ENCODE results near the gene APOA5.

Gene APOA5

GRCh38 chr11:116794851-116795250 lies 3.2 kb upstream of the APOA5 start:
- no peaks in the 10 kb centered on the region for H3K36me3 ChIP-seq (ENCODE audit: insufficient read depth, low read length)
- DNase-seq (ENCODE audit: low read depth, low spot score): no peak
- H3K9ac ChIP-seq (ENCODE audit: insufficient read length): no peak overlapping the region
- H3K4me3 ChIP-seq: no peak overlapping the region
- TF ChIP-seq FOXP2 (optimal IDR thresholded peaks at IDR 0.05; ENCODE audit: control extremely low read depth, extremely low read length, insufficient read depth) (no peak), POLR2AphosphoS5 (IDR thresholded peaks at IDR 0.05; ENCODE audit: borderline replicate concordance, low read depth, low read length) (no peak), EZH2 (IDR thresholded peaks at IDR 0.05) (no peak)
- no peaks in the 10 kb centered on the region for H3K9me3 ChIP-seq (ENCODE audit: low read depth, low read length)
- no peak overlapping the region for H3K27ac ChIP-seq

- no peak overlapping the region for H3K4me3 ChIP-seq
- H3K9me3 ChIP-seq (ENCODE audit: low read depth, low read length): no peaks in the 10 kb centered on the region
- no peak for DNase-seq (ENCODE audit: low read depth, low spot score)
- no peaks in the 10 kb centered on the region for H3K36me3 ChIP-seq (ENCODE audit: insufficient read depth, low read length)
- H3K27ac ChIP-seq: no peak overlapping the region
- no peak overlapping the region for H3K9ac ChIP-seq (ENCODE audit: insufficient read length)
- TF ChIP-seq FOXP2 (optimal IDR thresholded peaks at IDR 0.05; ENCODE audit: control extremely low read depth, extremely low read length, insufficient read depth) (no peak), POLR2AphosphoS5 (IDR thresholded peaks at IDR 0.05; ENCODE audit: borderline replicate concordance, low read depth, low read length) (no peak), EZH2 (IDR thresholded peaks at IDR 0.05) (no peak)
Measured at GRCh38 chr11:116793772-116794097, 2.1 kb upstream of the APOA5 start.

GRCh38 chr11:116792869-116793771 lies 1.4 kb upstream of the APOA5 start:
- H3K9ac ChIP-seq (ENCODE audit: insufficient read length): no peak overlapping the region
- DNase-seq (ENCODE audit: low read depth, low spot score): no peak
- H3K4me3 ChIP-seq: no peak overlapping the region
- no peaks in the 10 kb centered on the region for H3K9me3 ChIP-seq (ENCODE audit: low read depth, low read length)
- TF ChIP-seq FOXP2 (optimal IDR thresholded peaks at IDR 0.05; ENCODE audit: control extremely low read depth, extremely low read length, insufficient read depth) (no peak), EZH2 (IDR thresholded peaks at IDR 0.05) (no peak), POLR2AphosphoS5 (IDR thresholded peaks at IDR 0.05; ENCODE audit: borderline replicate concordance, low read depth, low read length) (no peak)
- H3K27ac ChIP-seq: no peak overlapping the region
- H3K36me3 ChIP-seq (ENCODE audit: insufficient read depth, low read length): no peaks in the 10 kb centered on the region

- TF ChIP-seq FOXP2 (optimal IDR thresholded peaks at IDR 0.05; ENCODE audit: control extremely low read depth, extremely low read length, insufficient read depth): no peak
- no peak for TF ChIP-seq EZH2 (IDR thresholded peaks at IDR 0.05)
- no peak for TF ChIP-seq POLR2AphosphoS5 (IDR thresholded peaks at IDR 0.05; ENCODE audit: borderline replicate concordance, low read depth, low read length)
- DNase-seq (ENCODE audit: low read depth, low spot score): no peak
- H3K27ac ChIP-seq: no peak overlapping the region
- H3K9me3 ChIP-seq (ENCODE audit: low read depth, low read length): no peaks in the 10 kb centered on the region
- H3K9ac ChIP-seq (ENCODE audit: insufficient read length): no peak overlapping the region
- H3K36me3 ChIP-seq (ENCODE audit: insufficient read depth, low read length): no peaks in the 10 kb centered on the region
- H3K4me3 ChIP-seq: no peak overlapping the region
Measured at GRCh38 chr11:116792144-116792868, 627 bp upstream of the APOA5 start.

GRCh38 chr11:116791002-116791812 lies 472 bp downstream of the APOA5 start:
- H3K36me3 ChIP-seq (ENCODE audit: insufficient read depth, low read length): peaks cover 8% of the 10 kb centered on the region
- no peak for DNase-seq (ENCODE audit: low read depth, low spot score)
- H3K4me3 ChIP-seq: peak overlapping the region; percentile 24
- no peak overlapping the region for H3K27ac ChIP-seq
- no peak overlapping the region for H3K9ac ChIP-seq (ENCODE audit: insufficient read length)
- TF ChIP-seq POLR2AphosphoS5 (IDR thresholded peaks at IDR 0.05; ENCODE audit: borderline replicate concordance, low read depth, low read length) (no peak), FOXP2 (optimal IDR thresholded peaks at IDR 0.05; ENCODE audit: control extremely low read depth, extremely low read length, insufficient read depth) (peak; percentile 42)
- no peaks in the 10 kb centered on the region for H3K9me3 ChIP-seq (ENCODE audit: low read depth, low read length)

GRCh38 chr11:116790167-116791001 lies 1.3 kb downstream of the APOA5 start:
- H3K4me3 ChIP-seq: no peak overlapping the region
- TF ChIP-seq EZH2 (IDR thresholded peaks at IDR 0.05): no peak
- no peak for TF ChIP-seq POLR2AphosphoS5 (IDR thresholded peaks at IDR 0.05; ENCODE audit: borderline replicate concordance, low read depth, low read length)
- TF ChIP-seq FOXP2 (optimal IDR thresholded peaks at IDR 0.05; ENCODE audit: control extremely low read depth, extremely low read length, insufficient read depth): no peak
- H3K36me3 ChIP-seq (ENCODE audit: insufficient read depth, low read length): peaks cover 16% of the 10 kb centered on the region
- no peak overlapping the region for H3K9ac ChIP-seq (ENCODE audit: insufficient read length)
- no peak for DNase-seq (ENCODE audit: low read depth, low spot score)
- no peak overlapping the region for H3K27ac ChIP-seq
- H3K9me3 ChIP-seq (ENCODE audit: low read depth, low read length): no peaks in the 10 kb centered on the region

- H3K4me3 ChIP-seq: peak overlapping the region; percentile 92; the same call in 1 of the 2 replicates
- no peaks in the 10 kb centered on the region for H3K9me3 ChIP-seq (ENCODE audit: low read depth, low read length)
- no peak for TF ChIP-seq EZH2 (IDR thresholded peaks at IDR 0.05)
- no peak for TF ChIP-seq FOXP2 (optimal IDR thresholded peaks at IDR 0.05; ENCODE audit: control extremely low read depth, extremely low read length, insufficient read depth)
- no peak for TF ChIP-seq POLR2AphosphoS5 (IDR thresholded peaks at IDR 0.05; ENCODE audit: borderline replicate concordance, low read depth, low read length)
- no peak overlapping the region for H3K27ac ChIP-seq
- H3K36me3 ChIP-seq (ENCODE audit: insufficient read depth, low read length): peaks cover 30% of the 10 kb centered on the region
- no peak for DNase-seq (ENCODE audit: low read depth, low spot score)
- no peak overlapping the region for H3K9ac ChIP-seq (ENCODE audit: insufficient read length)
Measured at GRCh38 chr11:116788975-116789374, 2.7 kb downstream of the APOA5 start.

Data from SK-N-MC (cell line).